ENCODE results near the gene UTP14C.
"Not testable (repeated sequence)": the region's sequence is repeated elsewhere in the genome, so short reads cannot be mapped to it uniquely, and the experiment has no call there.

Gene UTP14C

GRCh38 chr13:52003541-52003940 lies 20.9 kb upstream of the UTP14C start:
- DNase-seq = no peak

GRCh38 chr13:52004511-52005170 lies 19.9 kb upstream of the UTP14C start:
- DNase-seq = no peak

GRCh38 chr13:52005841-52006522 lies 18.5 kb upstream of the UTP14C start:
- DNase-seq = no peak

GRCh38 chr13:52006523-52007245 lies 17.8 kb upstream of the UTP14C start:
- DNase-seq = no peak

GRCh38 chr13:52009946-52010345 lies 14.5 kb upstream of the UTP14C start:
- no peak for DNase-seq

- peak; percentile 29 for DNase-seq
Observed at GRCh38 chr13:52010890-52011631, 13.4 kb upstream of the UTP14C start, which contains the start of gene ATP7B. Gene ATP7B (minus strand): TSS chr13:52011450. CDS start chr13:52011337, 113 bp downstream.

- DNase-seq = peak; percentile 100
Observed at GRCh38 chr13:52011632-52012511, 12.6 kb upstream of the UTP14C start, which contains the start of gene ALG11. Gene ALG11 (plus strand): TSS chr13:52012398. CDS start chr13:52012419, 21 bp downstream.

GRCh38 chr13:52012512-52012836 lies 12.0 kb upstream of the UTP14C start:
- no peak for DNase-seq

GRCh38 chr13:52016296-52016695 lies 8.2 kb upstream of the UTP14C start:
- no peak for DNase-seq

- no peak for DNase-seq
Observed at GRCh38 chr13:52020191-52020590, 4.3 kb upstream of the UTP14C start.

- no peak for DNase-seq
Observed at GRCh38 chr13:52022356-52022755, 2.1 kb upstream of the UTP14C start.

GRCh38 chr13:52025475-52026245 lies 1.2 kb downstream of the UTP14C start:
- no peak for DNase-seq

- DNase-seq = no peak
Observed at GRCh38 chr13:52026246-52026626, 1.7 kb downstream of the UTP14C start.

- no peak for DNase-seq
Observed at GRCh38 chr13:52027832-52028231, 3.3 kb downstream of the UTP14C start.

GRCh38 chr13:52029569-52029968 lies 5.1 kb downstream of the UTP14C start:
- DNase-seq = no peak

- not testable (repeated sequence) for DNase-seq
Observed at GRCh38 chr13:52030401-52030800, 5.9 kb downstream of the UTP14C start.

- DNase-seq = no peak
Observed at GRCh38 chr13:52033039-52033438, 8.5 kb downstream of the UTP14C start.

GRCh38 chr13:52034616-52035226 lies 10.2 kb downstream of the UTP14C start:
- no peak for DNase-seq

GRCh38 chr13:52036037-52036436 lies 11.5 kb downstream of the UTP14C start:
- no peak for DNase-seq

GRCh38 chr13:52043675-52044074 lies 19.2 kb downstream of the UTP14C start:
- DNase-seq = no peak

- DNase-seq = no peak
Observed at GRCh38 chr13:52047463-52047862, 23.0 kb downstream of the UTP14C start.

All from activated CD4-positive, alpha-beta T cell treated with anti-CD3 and anti-CD28 coated beads for 48 hours (primary cell).